A673 (cell line): ENCODE measurements around the gene KYAT1.

Source experiments
- EZH2 ChIP-seq: fragments of 200-600 bp; sonication (generic); IDR thresholded peaks from 2 replicates; pipeline ENCODE4 v1.6.1; 2017; ENCODE audit warnings: borderline replicate concordance, low read depth, mild to moderate bottlenecking, mixed read lengths, antibody characterized with exemption, low read length; ENCODE audit not compliant: poor library complexity, severe bottlenecking
- TF ChIP-seq, protein P1 (sequence below): fragments of 300-800, 200-600 bp; sonication (generic); conservative IDR thresholded peaks from 2 replicates; pipeline ENCODE4 v1.5.1; 2017; ENCODE audit warnings: low read depth, mild to moderate bottlenecking, antibody characterized with exemption, low read length, moderate library complexity, mixed read lengths

DNA sequence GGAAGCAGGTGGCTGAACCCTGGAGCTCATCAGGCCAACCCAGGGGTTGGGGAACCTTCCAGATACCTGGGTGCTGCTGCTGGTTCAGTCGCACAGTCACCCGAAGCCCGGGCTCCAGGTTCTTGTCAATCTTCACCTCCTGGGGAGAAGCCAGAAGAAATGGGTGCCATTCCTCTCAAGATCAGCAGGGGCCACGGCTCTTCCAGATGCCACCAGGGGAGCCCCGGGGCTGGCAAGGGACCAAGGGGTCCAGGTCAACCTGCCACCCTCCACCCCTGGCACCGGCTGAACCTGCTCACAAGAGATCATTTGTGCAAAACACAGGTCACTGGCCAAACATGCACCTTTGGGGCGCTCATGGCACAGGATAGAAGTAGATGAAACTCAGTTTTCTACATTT is 56.8 kb downstream of the KYAT1 start:
- TF ChIP-seq, protein P1, sequence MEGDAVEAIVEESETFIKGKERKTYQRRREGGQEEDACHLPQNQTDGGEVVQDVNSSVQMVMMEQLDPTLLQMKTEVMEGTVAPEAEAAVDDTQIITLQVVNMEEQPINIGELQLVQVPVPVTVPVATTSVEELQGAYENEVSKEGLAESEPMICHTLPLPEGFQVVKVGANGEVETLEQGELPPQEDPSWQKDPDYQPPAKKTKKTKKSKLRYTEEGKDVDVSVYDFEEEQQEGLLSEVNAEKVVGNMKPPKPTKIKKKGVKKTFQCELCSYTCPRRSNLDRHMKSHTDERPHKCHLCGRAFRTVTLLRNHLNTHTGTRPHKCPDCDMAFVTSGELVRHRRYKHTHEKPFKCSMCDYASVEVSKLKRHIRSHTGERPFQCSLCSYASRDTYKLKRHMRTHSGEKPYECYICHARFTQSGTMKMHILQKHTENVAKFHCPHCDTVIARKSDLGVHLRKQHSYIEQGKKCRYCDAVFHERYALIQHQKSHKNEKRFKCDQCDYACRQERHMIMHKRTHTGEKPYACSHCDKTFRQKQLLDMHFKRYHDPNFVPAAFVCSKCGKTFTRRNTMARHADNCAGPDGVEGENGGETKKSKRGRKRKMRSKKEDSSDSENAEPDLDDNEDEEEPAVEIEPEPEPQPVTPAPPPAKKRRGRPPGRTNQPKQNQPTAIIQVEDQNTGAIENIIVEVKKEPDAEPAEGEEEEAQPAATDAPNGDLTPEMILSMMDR = no peak
- TF ChIP-seq EZH2 = no peak
